ENCODE measurements around the gene LRP11. TPM values are rescaled to one million over a fixed set of nuclear protein-coding genes. Genes with fewer than 3 reads are reported as not detected.
"Not testable (repeated sequence)": the region's sequence is repeated elsewhere in the genome, so short reads cannot be mapped to it uniquely, and the experiment has no call there.

Gene LRP11
- 16.0 TPM for total RNA-seq
- polyA plus RNA-seq (ENCODE audit: insufficient read depth in 1 of 8, insufficient read length in 8 of 8, low replicate concordance in 1 of 8): 10 to 100 TPM; 17.0 to 29.5 (median 23.2) TPM
- long read RNA-seq, donor 1, partial matches to known transcripts: 0 of 1 reads
- long read RNA-seq, donor 1, other reads (novel, unspliced or antisense): 0 of 1 reads
- long read RNA-seq, donor 2: 0 reads
- long read RNA-seq, donor 3, partial matches to known transcripts: 0 of 1 reads
- long read RNA-seq, donor 3, other reads (novel, unspliced or antisense): 0 of 1 reads
- long read RNA-seq, donor 4, partial matches to known transcripts: 0 of 1 reads
- long read RNA-seq, donor 4, other reads (novel, unspliced or antisense): 0 of 1 reads
- long read RNA-seq, donor 5, partial matches to known transcripts: 0 of 4 reads
- long read RNA-seq, donor 5, other reads (novel, unspliced or antisense): 0 of 4 reads
- long read RNA-seq, donor 6, partial matches to known transcripts: 0 of 4 reads
- long read RNA-seq, donor 6, other reads (novel, unspliced or antisense): 0 of 4 reads
- long read RNA-seq, donor 7, partial matches to known transcripts: 0 of 4 reads
- long read RNA-seq, donor 7, other reads (novel, unspliced or antisense): 0 of 4 reads
- long read RNA-seq, donor 8: 0 reads
- long read RNA-seq, donor 9, partial matches to known transcripts: 0 of 1 reads
- long read RNA-seq, donor 9, other reads (novel, unspliced or antisense): 0 of 1 reads
- long read RNA-seq, donor 10, partial matches to known transcripts: 0 of 2 reads
- long read RNA-seq, donor 10, other reads (novel, unspliced or antisense): 0 of 2 reads
- long read RNA-seq, donor 11, partial matches to known transcripts: 0 of 3 reads
- long read RNA-seq, donor 11, other reads (novel, unspliced or antisense): 0 of 3 reads

DNA sequence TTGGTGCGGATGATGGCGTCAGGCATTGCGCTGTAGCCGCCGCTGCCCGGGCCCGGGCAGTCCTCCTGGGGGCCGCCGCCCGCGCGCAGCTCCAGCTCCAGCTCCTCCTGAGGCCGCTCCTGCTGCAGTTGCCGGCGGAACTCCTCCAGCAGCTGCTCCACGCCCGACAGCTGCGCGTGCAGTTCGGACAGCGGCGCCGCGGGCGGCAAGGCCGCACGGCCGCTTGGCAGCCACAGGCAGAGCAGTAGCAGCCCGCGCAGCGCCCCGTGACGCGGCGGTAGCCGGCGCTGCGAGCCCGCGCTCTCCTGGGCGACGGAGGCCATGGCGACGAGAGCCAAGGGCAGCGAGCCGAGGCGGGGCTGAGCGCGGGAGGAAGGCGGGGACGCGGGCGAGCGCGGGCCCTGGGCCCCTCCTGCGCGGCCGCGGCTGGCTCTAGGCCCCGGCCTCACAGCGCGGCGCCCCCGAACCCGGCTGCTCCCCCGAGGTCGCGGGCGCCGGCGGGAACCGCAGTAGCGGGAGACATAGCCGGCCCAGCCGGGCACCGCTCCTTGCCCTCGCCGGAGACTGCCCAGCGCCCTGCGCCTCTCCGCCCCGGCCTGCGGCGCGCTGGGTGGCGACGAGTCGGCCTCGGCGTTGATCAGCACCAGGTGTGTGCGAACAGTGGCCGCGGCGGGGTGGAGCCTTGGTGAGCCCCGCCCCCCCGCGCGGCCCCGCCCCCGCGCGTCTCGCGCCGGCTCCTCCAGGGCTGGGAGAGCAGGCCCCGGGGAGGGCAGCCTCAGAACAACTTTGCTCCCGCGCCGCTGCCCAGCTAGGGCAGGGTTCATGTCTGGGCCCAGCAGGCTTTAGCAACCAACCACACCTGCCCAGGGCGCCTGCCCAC is at the start of gene LRP11:
TSS of gene LRP11 (minus strand) at position 662 of the 880 bp plus-strand sequence. CDS start at position 323, 339 bp downstream.
- H3K4me3 ChIP-seq (ENCODE audit: low read length): peak within 1 kb of the TSS; percentile 64
- peaks cover 28% of the 10 kb centered on the region for H3K4me1 ChIP-seq (ENCODE audit: control insufficient read depth, insufficient read depth, low read length)
- H3K27me3 ChIP-seq (ENCODE audit: control insufficient read depth, insufficient read depth, low read length): peaks cover 2% of the 10 kb centered on the region
- no peaks in the 10 kb centered on the region for H3K36me3 ChIP-seq (ENCODE audit: control insufficient read depth, insufficient read depth, low read length)
- WGBS (ENCODE audit: insufficient coverage): under 1% methylated on average over 99 of the region's 110 CpGs
- peak within 1 kb of the TSS; percentile 92 for H3K27ac ChIP-seq (ENCODE audit: low read length)
- H3K9me3 ChIP-seq (replicated peaks; ENCODE audit: control insufficient read depth, low read depth, low read length): no peaks in the 10 kb centered on the region
- peak; percentile 86 for DNase-seq

- 78% methylated on average over 9 of the region's 9 CpGs for WGBS (ENCODE audit: insufficient coverage)
- DNase-seq: no peak
Observed at GRCh38 chr6:149913540-149914240, 49.5 kb upstream of the LRP11 start.

DNA sequence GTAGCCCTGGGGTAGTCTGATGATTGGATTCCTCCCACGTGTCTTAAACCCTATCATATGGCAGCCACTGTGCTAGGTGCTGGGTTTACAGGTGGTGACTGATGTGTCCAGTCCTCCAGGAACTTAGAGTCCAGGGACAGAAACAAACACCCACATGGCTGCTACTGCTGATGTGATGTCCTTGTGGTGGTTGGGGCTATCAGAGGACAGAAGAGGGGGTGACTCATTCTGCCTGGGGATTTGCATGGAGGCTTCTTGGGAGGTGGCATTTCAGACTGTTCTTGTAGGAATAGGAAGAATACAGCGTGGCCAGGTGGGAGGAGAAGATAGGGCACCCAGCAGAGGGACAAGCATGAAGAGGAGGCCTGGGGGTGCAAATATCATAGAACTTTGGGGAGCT is 48.9 kb upstream of the LRP11 start:
- DNase-seq: no peak
- Histone ChIP-seq H3K4me1 (ENCODE audit: control insufficient read depth, insufficient read depth, low read length) (no peaks in the 10 kb centered on the region), H3K4me3 (ENCODE audit: low read length) (no peak overlapping the region), H3K36me3 (ENCODE audit: control insufficient read depth, insufficient read depth, low read length) (no peaks in the 10 kb centered on the region), H3K27me3 (ENCODE audit: control insufficient read depth, insufficient read depth, low read length) (peaks cover 4% of the 10 kb centered on the region), H3K9me3 (replicated peaks; ENCODE audit: control insufficient read depth, low read depth, low read length) (peaks cover 5% of the 10 kb centered on the region), H3K27ac (ENCODE audit: low read length) (no peak overlapping the region)
- 89% methylated on average over 1 of the region's 2 CpGs for WGBS (ENCODE audit: insufficient coverage)

More at GRCh38 chr6:149913540-149914240, 49.5 kb upstream of the LRP11 start:
- no peak overlapping the region for H3K27ac ChIP-seq (ENCODE audit: low read length)
- no peak overlapping the region for H3K4me3 ChIP-seq (ENCODE audit: low read length)
- H3K9me3 ChIP-seq (replicated peaks; ENCODE audit: control insufficient read depth, low read depth, low read length): peaks cover 3% of the 10 kb centered on the region
- H3K36me3 ChIP-seq (ENCODE audit: control insufficient read depth, insufficient read depth, low read length): no peaks in the 10 kb centered on the region
- peaks cover 5% of the 10 kb centered on the region for H3K27me3 ChIP-seq (ENCODE audit: control insufficient read depth, insufficient read depth, low read length)
- H3K4me1 ChIP-seq (ENCODE audit: control insufficient read depth, insufficient read depth, low read length): no peaks in the 10 kb centered on the region

GRCh38 chr6:149912680-149913079 is 48.5 kb upstream of the LRP11 start:
- DNase-seq: not testable (repeated sequence)

GRCh38 chr6:149910721-149911151 is 46.6 kb upstream of the LRP11 start:
- WGBS (ENCODE audit: insufficient coverage): 92% methylated on average over 19 of the region's 23 CpGs
- Histone ChIP-seq H3K4me1 (ENCODE audit: control insufficient read depth, insufficient read depth, low read length) (peaks cover 4% of the 10 kb centered on the region), H3K27ac (ENCODE audit: low read length) (no peak overlapping the region), H3K36me3 (ENCODE audit: control insufficient read depth, insufficient read depth, low read length) (no peaks in the 10 kb centered on the region), H3K4me3 (ENCODE audit: low read length) (no peak overlapping the region), H3K9me3 (replicated peaks; ENCODE audit: control insufficient read depth, low read depth, low read length) (peaks cover 5% of the 10 kb centered on the region), H3K27me3 (ENCODE audit: control insufficient read depth, insufficient read depth, low read length) (no peaks in the 10 kb centered on the region)
- DNase-seq: no peak

More at GRCh38 chr6:149912680-149913079, 48.5 kb upstream of the LRP11 start:
- H3K27me3 ChIP-seq (ENCODE audit: control insufficient read depth, insufficient read depth, low read length); H3K4me1 ChIP-seq (ENCODE audit: control insufficient read depth, insufficient read depth, low read length); H3K27ac ChIP-seq (ENCODE audit: low read length); H3K9me3 ChIP-seq (replicated peaks; ENCODE audit: control insufficient read depth, low read depth, low read length); H3K4me3 ChIP-seq (ENCODE audit: low read length); H3K36me3 ChIP-seq (ENCODE audit: control insufficient read depth, insufficient read depth, low read length): not testable (repeated sequence)
- WGBS (ENCODE audit: insufficient coverage): no CpG with 5 or more reads among the region's 3 CpGs

DNA sequence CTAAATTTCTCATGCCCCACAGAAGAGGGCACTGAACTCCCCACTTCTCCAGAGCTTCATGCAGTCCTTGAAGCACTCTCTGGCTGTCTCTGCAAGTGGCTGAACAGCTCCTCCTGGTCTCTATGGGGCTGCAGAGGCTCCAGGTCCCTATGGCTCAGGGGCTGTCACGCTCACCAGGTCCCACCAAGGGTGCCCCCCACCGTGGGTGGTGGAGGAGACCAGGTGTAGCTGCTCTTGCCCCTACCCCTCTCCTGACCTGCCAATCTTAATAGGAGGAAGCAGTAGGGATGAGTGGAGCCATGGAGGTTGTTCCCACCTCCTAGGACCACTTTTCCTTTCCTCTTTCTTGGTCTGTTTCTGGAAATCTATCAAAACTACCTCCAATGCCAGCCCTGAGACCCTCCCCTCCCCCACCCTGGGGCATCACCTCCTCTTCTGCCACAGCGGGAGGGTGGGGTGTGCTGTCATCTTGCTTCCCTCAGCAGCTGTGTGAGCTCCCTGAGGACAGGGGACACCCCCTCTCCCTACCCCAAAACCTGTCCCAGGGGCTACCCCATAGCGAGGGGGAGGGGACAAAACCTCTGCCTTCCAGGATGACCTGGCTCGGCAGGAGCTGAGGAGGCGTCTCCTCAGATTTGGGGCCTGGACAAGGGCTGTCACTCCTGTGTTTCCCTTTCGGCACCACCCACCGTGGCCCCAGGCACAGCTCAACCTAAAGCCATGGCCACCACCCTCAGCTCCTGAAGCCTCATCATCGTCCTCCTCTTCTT is 45.7 kb upstream of the LRP11 start:
- Histone ChIP-seq H3K4me1 (ENCODE audit: control insufficient read depth, insufficient read depth, low read length) (peaks cover 4% of the 10 kb centered on the region), H3K9me3 (replicated peaks; ENCODE audit: control insufficient read depth, low read depth, low read length) (peaks cover 5% of the 10 kb centered on the region), H3K36me3 (ENCODE audit: control insufficient read depth, insufficient read depth, low read length) (no peaks in the 10 kb centered on the region), H3K27me3 (ENCODE audit: control insufficient read depth, insufficient read depth, low read length) (no peaks in the 10 kb centered on the region), H3K27ac (ENCODE audit: low read length) (no peak overlapping the region), H3K4me3 (ENCODE audit: low read length) (no peak overlapping the region)
- DNase-seq: no peak
- 86% methylated on average over 4 of the region's 9 CpGs for WGBS (ENCODE audit: insufficient coverage)

- DNase-seq; H3K4me3 ChIP-seq (ENCODE audit: low read length); H3K27ac ChIP-seq (ENCODE audit: low read length); H3K36me3 ChIP-seq (ENCODE audit: control insufficient read depth, insufficient read depth, low read length); H3K9me3 ChIP-seq (replicated peaks; ENCODE audit: control insufficient read depth, low read depth, low read length); H3K27me3 ChIP-seq (ENCODE audit: control insufficient read depth, insufficient read depth, low read length); H3K4me1 ChIP-seq (ENCODE audit: control insufficient read depth, insufficient read depth, low read length): not testable (repeated sequence)
- WGBS (ENCODE audit: insufficient coverage): 58% methylated on average over 2 of the region's 4 CpGs
Observed at GRCh38 chr6:149908480-149908879, 44.3 kb upstream of the LRP11 start.

DNA sequence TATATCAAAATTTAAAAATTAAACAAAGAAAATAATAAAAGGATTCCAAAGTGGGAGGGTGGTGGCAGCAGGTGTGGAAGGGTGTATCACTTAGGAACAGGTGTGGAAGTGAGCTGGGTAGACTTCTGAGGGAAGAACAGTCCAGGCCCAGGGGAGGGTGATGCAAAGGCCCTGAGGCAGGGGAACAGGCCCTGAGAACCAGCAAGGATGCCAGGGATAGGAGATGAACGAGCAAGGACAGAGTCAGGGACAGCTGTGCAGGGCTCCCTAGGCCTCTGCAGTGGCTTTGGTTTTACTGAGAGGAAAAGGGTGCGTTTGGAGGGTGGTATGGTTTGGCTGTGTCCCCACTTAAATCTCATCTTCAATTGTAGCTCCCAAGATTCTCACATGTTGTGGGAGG is 43.2 kb upstream of the LRP11 start:
- no peaks in the 10 kb centered on the region for H3K27me3 ChIP-seq (ENCODE audit: control insufficient read depth, insufficient read depth, low read length)
- no CpG with 5 or more reads among the region's 2 CpGs for WGBS (ENCODE audit: insufficient coverage)
- no peak overlapping the region for H3K27ac ChIP-seq (ENCODE audit: low read length)
- peaks cover 5% of the 10 kb centered on the region for H3K9me3 ChIP-seq (replicated peaks; ENCODE audit: control insufficient read depth, low read depth, low read length)
- H3K36me3 ChIP-seq (ENCODE audit: control insufficient read depth, insufficient read depth, low read length): no peaks in the 10 kb centered on the region
- DNase-seq: no peak
- H3K4me3 ChIP-seq (ENCODE audit: low read length): no peak overlapping the region
- peaks cover 4% of the 10 kb centered on the region for H3K4me1 ChIP-seq (ENCODE audit: control insufficient read depth, insufficient read depth, low read length)

GRCh38 chr6:149906405-149906804 is 42.2 kb upstream of the LRP11 start:
- H3K36me3 ChIP-seq (ENCODE audit: control insufficient read depth, insufficient read depth, low read length): no peaks in the 10 kb centered on the region
- H3K27ac ChIP-seq (ENCODE audit: low read length): no peak overlapping the region
- no peak overlapping the region for H3K4me3 ChIP-seq (ENCODE audit: low read length)
- 97% methylated on average over 3 of the region's 4 CpGs for WGBS (ENCODE audit: insufficient coverage)
- no peak for DNase-seq
- H3K27me3 ChIP-seq (ENCODE audit: control insufficient read depth, insufficient read depth, low read length): no peaks in the 10 kb centered on the region
- peaks cover 4% of the 10 kb centered on the region for H3K4me1 ChIP-seq (ENCODE audit: control insufficient read depth, insufficient read depth, low read length)
- H3K9me3 ChIP-seq (replicated peaks; ENCODE audit: control insufficient read depth, low read depth, low read length): peaks cover 5% of the 10 kb centered on the region
